ENCODE data around the gene TCP11L2. TPM values are rescaled to one million over a fixed set of nuclear protein-coding genes. Genes with fewer than 3 reads are reported as not detected.

Gene TCP11L2
- total RNA-seq, 1 experiment from 2014 or later = 13.4 TPM

Other genes with a start within 250 kb of the TCP11L2 start
- gene NUAK1, start 163.8 kb upstream of the TCP11L2 start, total RNA-seq (2014; rRNA removed; shearing (Covaris generic)) = 7.6 and 9.4 TPM in 2 replicates
- 149 and 151 TPM in 2 replicates for gene CKAP4, start 54.7 kb upstream of the TCP11L2 start, total RNA-seq (2014; rRNA removed; shearing (Covaris generic))
- 7.9 and 11.0 TPM in 2 replicates for gene POLR3B, start 55.0 kb downstream of the TCP11L2 start, total RNA-seq (2014; rRNA removed; shearing (Covaris generic))